ENCODE measurements around the gene MYRIP.
"Not testable (repeated sequence)": the region's sequence is repeated elsewhere in the genome, so short reads cannot be mapped to it uniquely, and the experiment has no call there.

MYRIP gene

GRCh38 chr3:40120806-40121205, 311.4 kb downstream of the MYRIP start:
- no peak for TF ChIP-seq FOXA1 (IDR thresholded peaks at IDR 0.05)
- TF ChIP-seq PKNOX1 (IDR thresholded peaks at IDR 0.05): no peak
- no peak for TF ChIP-seq TARDBP (IDR thresholded peaks at IDR 0.05)
- no peak for TF ChIP-seq SUZ12 (IDR thresholded peaks at IDR 0.05)
- no peak for TF ChIP-seq ELF4 (IDR thresholded peaks at IDR 0.05)
- no peak for TF ChIP-seq FOXM1 (IDR thresholded peaks at IDR 0.05; ENCODE audit: borderline replicate concordance)
- TF ChIP-seq BHLHE40 (IDR thresholded peaks at IDR 0.05; ENCODE audit: borderline replicate concordance): no peak
- no peak for TF ChIP-seq SP1 (IDR thresholded peaks at IDR 0.05)
- TF ChIP-seq NFRKB (IDR thresholded peaks at IDR 0.05): no peak
- TF ChIP-seq LEF1 (IDR thresholded peaks at IDR 0.05; ENCODE audit: borderline replicate concordance): no peak
- no peak for TF ChIP-seq ZNF384 (IDR thresholded peaks at IDR 0.05)
- no peak for TF ChIP-seq CTBP1 (IDR thresholded peaks at IDR 0.05; ENCODE audit: borderline replicate concordance)
- TF ChIP-seq L3MBTL2 (conservative IDR thresholded peaks at IDR 0.05): no peak
- TF ChIP-seq FOXK2 (IDR thresholded peaks at IDR 0.05): no peak
- no peak for TF ChIP-seq HDGF (IDR thresholded peaks at IDR 0.05; ENCODE audit: borderline replicate concordance)
- CTCF ChIA-PET: no interaction called here
- POLR2A ChIA-PET: no interaction called here
- no peak for DNase-seq (ENCODE audit: extremely low spot score)

GRCh38 chr3:40124918-40125317, 315.5 kb downstream of the MYRIP start:
- CTCF ChIA-PET: no interaction called here
- POLR2A ChIA-PET: no interaction called here
- no peak for DNase-seq (ENCODE audit: extremely low spot score)
- TF ChIP-seq CTBP1 (IDR thresholded peaks at IDR 0.05; ENCODE audit: borderline replicate concordance) (no peak), L3MBTL2 (conservative IDR thresholded peaks at IDR 0.05) (no peak)

- POLR2A ChIA-PET: no interaction called here
- no peak for DNase-seq (ENCODE audit: extremely low spot score)
- CTCF ChIA-PET: no interaction called here
- TF ChIP-seq SP1 (IDR thresholded peaks at IDR 0.05): no peak
- no peak for TF ChIP-seq TARDBP (IDR thresholded peaks at IDR 0.05)
- no peak for TF ChIP-seq NFRKB (IDR thresholded peaks at IDR 0.05)
- TF ChIP-seq L3MBTL2 (conservative IDR thresholded peaks at IDR 0.05): no peak
- no peak for TF ChIP-seq BHLHE40 (IDR thresholded peaks at IDR 0.05; ENCODE audit: borderline replicate concordance)
- no peak for TF ChIP-seq CTBP1 (IDR thresholded peaks at IDR 0.05; ENCODE audit: borderline replicate concordance)
- no peak for TF ChIP-seq HDGF (IDR thresholded peaks at IDR 0.05; ENCODE audit: borderline replicate concordance)
- no peak for TF ChIP-seq ARNT (IDR thresholded peaks at IDR 0.05)
- no peak for TF ChIP-seq PKNOX1 (IDR thresholded peaks at IDR 0.05)
- no peak for TF ChIP-seq ZNF384 (IDR thresholded peaks at IDR 0.05)
- TF ChIP-seq LEF1 (IDR thresholded peaks at IDR 0.05; ENCODE audit: borderline replicate concordance): no peak
- no peak for TF ChIP-seq FOXM1 (IDR thresholded peaks at IDR 0.05; ENCODE audit: borderline replicate concordance)
- TF ChIP-seq FOXK2 (IDR thresholded peaks at IDR 0.05): no peak
Measured at GRCh38 chr3:40128166-40128565, 318.8 kb downstream of the MYRIP start.

- ChIA-PET POLR2A (no interaction called here), CTCF (no interaction called here)
Measured at GRCh38 chr3:40129510-40129909, 320.1 kb downstream of the MYRIP start.

GRCh38 chr3:40129981-40130380, 320.6 kb downstream of the MYRIP start:
- DNase-seq (ENCODE audit: extremely low spot score): no peak
- no peak for TF ChIP-seq ELF4 (IDR thresholded peaks at IDR 0.05)
- TF ChIP-seq ZNF384 (IDR thresholded peaks at IDR 0.05): no peak
- TF ChIP-seq LEF1 (IDR thresholded peaks at IDR 0.05; ENCODE audit: borderline replicate concordance): no peak
- no peak for TF ChIP-seq CTBP1 (IDR thresholded peaks at IDR 0.05; ENCODE audit: borderline replicate concordance)
- TF ChIP-seq FOXM1 (IDR thresholded peaks at IDR 0.05; ENCODE audit: borderline replicate concordance): no peak
- no peak for TF ChIP-seq TARDBP (IDR thresholded peaks at IDR 0.05)
- TF ChIP-seq SP1 (IDR thresholded peaks at IDR 0.05): no peak
- no peak for TF ChIP-seq HDGF (IDR thresholded peaks at IDR 0.05; ENCODE audit: borderline replicate concordance)
- no peak for TF ChIP-seq NFRKB (IDR thresholded peaks at IDR 0.05)
- no peak for TF ChIP-seq L3MBTL2 (conservative IDR thresholded peaks at IDR 0.05)
- TF ChIP-seq FOXK2 (IDR thresholded peaks at IDR 0.05): no peak
- no peak for TF ChIP-seq FOXA1 (IDR thresholded peaks at IDR 0.05)
- TF ChIP-seq PKNOX1 (IDR thresholded peaks at IDR 0.05): no peak
- TF ChIP-seq BHLHE40 (IDR thresholded peaks at IDR 0.05; ENCODE audit: borderline replicate concordance): no peak
- TF ChIP-seq SUZ12 (IDR thresholded peaks at IDR 0.05): no peak
- no peak for TF ChIP-seq ARNT (IDR thresholded peaks at IDR 0.05)
- ChIA-PET CTCF (no interaction called here), POLR2A (no interaction called here)

More at GRCh38 chr3:40129510-40129909, 320.1 kb downstream of the MYRIP start:
- no peak for TF ChIP-seq LEF1 (IDR thresholded peaks at IDR 0.05; ENCODE audit: borderline replicate concordance)
- DNase-seq (ENCODE audit: extremely low spot score): no peak

- TF ChIP-seq SP1 (IDR thresholded peaks at IDR 0.05): no peak
- TF ChIP-seq FOXA1 (IDR thresholded peaks at IDR 0.05): no peak
- CTCF ChIA-PET: no interaction called here
- no peak for DNase-seq (ENCODE audit: extremely low spot score)
- POLR2A ChIA-PET: no interaction called here
Measured at GRCh38 chr3:40130721-40131120, 321.3 kb downstream of the MYRIP start.

- POLR2A ChIA-PET; DNase-seq (ENCODE audit: extremely low spot score): not testable (repeated sequence)
Measured at GRCh38 chr3:40133886-40134575, 324.6 kb downstream of the MYRIP start.

More at GRCh38 chr3:40133886-40134575, 324.6 kb downstream of the MYRIP start:
- CTCF ChIA-PET: not testable (repeated sequence)
